HG02840 (cell line): Measurements from ENCODE around the gene NCCRP1.
"Not testable (repeated sequence)": the region's sequence is repeated elsewhere in the genome, so short reads cannot be mapped to it uniquely, and the experiment has no call there.

Source experiments
- ATAC-seq: cut with Tn5 transposase; IDR thresholded peaks from one replicate; pipeline ENCODE4 v1.9.1; 2021; ENCODE audit warnings: mild to moderate bottlenecking, moderate library complexity, moderate number of reproducible peaks; ENCODE audit not compliant: unreplicated experiment, low FRiP score

NCCRP1 gene

DNA sequence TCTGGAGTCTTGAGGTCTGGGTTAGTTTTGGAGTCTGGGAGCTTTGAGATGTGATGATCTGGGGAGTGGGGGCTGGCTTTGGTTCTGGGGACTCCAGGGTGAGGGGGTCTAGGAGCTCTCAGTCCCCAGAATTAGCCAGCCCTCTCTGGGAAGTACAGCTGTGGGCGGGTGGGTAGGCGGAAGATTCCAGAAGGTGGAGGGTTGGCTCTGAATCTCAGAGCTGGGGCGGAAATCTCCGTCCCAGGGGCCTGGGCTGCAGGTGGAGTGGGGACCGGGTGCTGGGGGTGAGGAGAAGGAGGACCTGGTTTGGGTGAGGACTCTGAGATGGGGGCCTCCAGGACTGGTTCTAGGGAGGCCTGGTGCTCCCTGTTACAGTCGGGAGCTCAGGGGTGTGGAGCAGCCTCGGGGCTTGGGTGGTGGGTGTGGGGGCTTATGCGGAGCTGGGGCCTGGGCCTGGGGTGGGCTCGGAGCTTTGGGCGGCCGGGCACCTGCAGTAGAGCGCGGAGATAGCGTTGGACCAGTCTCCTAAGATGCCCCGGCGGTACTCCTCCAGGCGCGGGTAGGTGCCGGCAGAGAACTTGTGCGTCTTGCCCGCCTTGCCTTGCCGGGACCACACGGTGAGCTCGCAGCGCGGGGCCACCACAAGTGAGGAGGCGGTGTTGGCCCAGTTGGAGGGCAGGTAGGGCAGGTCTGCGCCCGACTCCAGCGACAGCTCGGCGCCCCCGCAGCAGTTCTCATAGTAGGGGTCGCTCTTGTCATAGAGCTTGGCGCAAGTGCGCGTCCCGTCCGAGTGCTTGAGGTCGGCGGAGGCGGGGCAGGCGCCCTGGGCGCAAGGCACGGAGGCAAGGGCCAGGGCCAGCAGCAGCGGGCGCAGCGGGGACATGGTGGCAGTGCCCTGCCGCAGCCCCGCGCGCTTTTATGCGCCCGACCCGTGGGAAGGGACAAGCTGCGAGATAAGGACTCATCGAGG is 6.9 kb downstream of the NCCRP1 start, which contains the start of gene SYCN:
Gene SYCN, minus strand, starts transcription at position 892 of the 970 bp plus-strand sequence. Its CDS starts 9 bp downstream, at position 883.
- no peak for ATAC-seq

DNA sequence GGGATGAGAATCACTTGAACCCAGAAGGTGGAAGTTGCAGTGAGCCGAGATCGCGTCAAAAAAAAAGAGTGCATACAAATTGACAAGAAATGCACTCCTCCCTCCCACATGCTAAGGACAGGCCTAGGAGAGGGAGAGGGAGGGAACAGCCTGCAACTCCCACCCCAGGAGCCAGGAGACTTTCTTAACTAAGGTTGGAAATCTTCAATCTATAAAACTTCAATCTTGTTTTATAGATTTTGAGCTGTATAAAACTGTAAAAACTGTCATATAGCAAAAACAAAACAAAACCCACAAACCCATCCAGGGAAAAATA is 8.6 kb downstream of the NCCRP1 start:
- ATAC-seq, result no peak

DNA sequence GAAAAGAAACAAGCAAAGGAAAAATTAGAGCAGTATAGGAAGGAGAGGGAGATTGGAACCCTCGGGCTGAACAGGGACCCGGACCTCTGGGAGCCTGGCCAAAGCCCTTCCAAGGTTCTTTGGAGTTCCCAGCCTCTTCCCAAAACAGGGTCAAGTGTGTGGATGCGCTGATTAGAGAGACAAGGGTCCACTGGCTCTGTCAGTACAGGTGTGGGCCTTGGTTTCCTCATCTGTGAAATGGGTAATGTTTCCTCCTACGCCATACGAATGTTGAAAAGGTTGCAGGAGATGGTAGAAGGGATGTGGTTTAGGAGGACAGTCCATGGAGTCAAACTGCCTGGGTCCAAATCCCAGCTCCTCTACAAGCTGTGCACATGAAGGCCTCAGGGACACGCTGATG is 9.4 kb downstream of the NCCRP1 start:
- ATAC-seq, result no peak

DNA sequence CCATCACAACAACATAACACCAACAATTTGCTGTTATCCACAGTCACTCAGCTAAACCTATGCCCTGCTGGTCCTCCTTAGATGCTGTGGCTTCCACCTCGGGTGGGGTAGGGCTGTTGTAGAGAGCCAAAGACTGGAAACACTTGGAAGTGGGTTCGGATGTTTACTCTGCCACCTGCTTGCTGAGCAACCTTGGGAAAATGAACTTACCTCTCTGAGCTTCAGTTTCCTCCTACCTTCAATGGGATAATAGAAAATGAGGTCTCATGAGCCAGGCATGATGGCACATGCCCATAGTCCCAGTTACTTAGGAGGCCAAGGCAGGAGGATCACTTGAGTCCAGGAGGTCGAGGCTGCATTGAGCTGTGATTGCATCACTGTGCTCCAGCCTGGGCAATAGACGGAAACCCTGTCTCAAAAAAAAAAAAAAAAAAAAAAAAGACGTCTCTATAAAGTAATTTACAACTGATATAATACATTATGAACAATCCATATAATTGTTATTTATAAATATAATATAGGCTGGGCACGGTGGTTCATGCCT is 10.6 kb downstream of the NCCRP1 start:
- ATAC-seq, result no peak

DNA sequence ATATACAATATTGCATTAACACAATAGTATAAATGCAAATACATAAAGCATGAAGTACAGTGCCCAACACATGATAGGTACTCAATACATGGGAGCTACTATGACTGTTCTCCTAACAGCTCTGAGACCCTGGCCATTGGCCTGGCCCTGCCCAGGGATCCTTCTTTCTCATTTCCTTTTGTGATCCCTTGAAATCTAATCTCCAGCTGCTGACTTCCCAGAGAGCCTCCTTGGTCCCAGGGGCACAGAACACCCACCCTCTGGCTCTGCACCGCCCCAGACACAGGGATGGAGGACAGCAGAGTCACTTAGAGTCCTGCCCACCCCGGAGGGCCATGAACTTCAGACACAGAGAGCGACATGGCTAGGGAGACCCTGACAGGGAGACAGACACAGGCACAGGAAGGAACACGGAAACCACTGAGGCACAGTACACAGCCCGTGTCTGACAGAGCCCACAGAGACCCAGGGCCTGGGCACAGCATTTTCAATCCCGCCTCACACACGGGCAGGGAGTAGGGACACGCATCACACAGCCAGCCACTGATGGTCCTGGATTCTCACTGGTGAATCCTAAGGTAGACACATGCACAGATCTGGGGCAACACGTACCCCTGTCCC is 11.5 kb downstream of the NCCRP1 start:
- no peak for ATAC-seq

DNA sequence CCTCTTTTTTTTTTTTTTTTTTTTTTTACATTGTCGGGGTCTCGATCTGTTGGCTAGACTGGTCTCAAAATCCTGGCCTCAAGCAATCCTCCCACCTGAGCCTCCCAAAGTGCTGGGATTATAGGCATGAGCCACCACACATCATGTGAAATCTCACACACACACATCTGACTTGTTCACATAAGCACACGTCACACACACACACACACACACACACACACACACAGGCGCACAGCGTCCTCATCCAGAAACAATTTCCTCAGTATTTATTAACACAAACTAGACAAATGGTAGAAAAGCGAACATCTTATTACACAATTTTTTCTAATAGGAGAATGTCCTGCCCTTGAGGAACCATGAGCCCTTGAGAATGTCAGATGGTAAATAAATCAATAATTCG is 12.4 kb downstream of the NCCRP1 start:
- no peak for ATAC-seq

DNA sequence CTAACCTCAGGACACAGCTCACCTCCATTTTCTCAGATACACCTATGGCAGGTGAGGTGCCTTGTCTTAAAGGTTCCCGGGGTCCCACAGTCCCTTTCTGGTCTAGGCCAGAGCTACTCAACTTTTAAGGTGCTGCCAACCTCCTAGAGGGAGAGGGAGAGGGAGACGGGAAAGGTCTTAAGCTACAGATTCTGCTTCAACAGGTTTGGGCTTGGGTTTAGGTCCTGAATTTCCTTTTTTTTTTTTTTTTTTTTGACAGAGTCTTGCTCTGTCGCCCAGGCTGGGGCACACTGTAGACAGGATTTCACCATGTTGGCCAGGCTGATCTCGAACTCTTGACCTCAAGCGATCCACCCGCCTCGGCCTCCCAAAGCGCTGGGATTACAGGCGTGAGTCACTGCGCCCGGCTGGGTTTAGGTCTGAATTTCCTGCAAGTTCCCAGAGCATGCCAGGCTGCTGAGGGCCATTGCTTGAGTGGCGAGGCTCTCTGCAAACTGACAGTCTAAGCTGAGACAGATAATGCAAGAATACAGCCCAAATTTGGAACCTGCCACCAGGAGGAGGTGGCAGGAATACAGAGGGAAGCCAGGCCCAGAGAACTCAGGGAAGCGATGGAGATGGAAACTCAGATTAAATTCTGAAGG is 15.1 kb downstream of the NCCRP1 start:
- no peak for ATAC-seq

DNA sequence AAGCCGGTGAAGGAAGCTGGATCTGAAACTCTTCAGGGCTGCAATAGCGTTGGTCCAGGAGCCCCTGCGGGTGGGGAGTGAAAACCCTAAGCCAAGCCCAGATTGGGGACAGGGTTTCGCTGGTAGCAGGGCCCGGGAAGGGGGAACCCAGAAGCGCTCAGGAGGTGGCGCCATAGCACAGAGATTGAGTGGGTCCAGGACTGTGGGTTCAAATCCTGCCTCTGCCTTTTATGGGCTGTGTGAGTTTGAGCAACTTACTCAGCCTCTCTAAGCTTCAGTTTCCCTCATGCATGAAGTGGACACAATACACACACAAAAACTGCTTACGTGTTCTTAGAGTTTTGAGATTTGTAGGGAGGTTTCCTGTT is 15.6 kb downstream of the NCCRP1 start:
- ATAC-seq, result no peak

DNA sequence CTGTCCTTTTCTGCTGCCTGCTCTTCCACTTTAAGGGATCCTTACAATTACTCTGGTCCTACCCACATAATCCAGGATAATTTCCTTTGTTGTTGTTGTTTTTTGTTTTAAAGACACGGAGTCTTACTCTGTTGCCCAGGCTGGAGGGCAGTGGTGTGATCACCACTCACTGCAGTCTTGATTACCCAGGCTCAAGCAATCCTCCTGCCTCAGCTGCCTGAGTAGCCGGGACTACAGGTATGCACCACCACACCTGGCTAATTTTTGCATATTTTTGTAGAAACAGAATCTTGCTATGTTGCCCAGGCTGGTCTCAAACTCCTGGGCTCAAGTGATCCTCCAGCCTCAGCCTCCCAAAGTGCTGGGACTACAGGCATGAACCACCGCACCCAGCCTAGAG is 18.6 kb downstream of the NCCRP1 start:
- ATAC-seq, result not testable (repeated sequence)

DNA sequence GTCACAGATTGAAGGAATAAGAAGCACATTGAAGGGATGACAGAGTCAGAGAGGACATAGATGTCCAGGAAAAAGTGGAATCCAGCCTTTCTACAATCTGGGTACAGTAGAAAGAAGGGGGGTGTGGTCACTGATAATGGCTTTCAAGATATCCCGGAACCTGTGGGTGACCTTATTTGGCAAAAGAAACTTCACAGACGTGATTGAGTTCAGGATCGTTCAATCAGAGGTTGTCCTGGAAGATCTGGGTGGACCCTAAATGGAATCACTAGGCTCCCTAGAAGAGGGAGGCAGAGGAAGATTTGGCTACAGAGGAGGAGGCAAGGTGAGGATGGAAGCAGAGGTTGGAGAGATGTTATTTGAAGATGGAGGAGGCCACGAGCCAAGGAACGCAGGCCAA is 20.3 kb downstream of the NCCRP1 start:
- no peak for ATAC-seq

DNA sequence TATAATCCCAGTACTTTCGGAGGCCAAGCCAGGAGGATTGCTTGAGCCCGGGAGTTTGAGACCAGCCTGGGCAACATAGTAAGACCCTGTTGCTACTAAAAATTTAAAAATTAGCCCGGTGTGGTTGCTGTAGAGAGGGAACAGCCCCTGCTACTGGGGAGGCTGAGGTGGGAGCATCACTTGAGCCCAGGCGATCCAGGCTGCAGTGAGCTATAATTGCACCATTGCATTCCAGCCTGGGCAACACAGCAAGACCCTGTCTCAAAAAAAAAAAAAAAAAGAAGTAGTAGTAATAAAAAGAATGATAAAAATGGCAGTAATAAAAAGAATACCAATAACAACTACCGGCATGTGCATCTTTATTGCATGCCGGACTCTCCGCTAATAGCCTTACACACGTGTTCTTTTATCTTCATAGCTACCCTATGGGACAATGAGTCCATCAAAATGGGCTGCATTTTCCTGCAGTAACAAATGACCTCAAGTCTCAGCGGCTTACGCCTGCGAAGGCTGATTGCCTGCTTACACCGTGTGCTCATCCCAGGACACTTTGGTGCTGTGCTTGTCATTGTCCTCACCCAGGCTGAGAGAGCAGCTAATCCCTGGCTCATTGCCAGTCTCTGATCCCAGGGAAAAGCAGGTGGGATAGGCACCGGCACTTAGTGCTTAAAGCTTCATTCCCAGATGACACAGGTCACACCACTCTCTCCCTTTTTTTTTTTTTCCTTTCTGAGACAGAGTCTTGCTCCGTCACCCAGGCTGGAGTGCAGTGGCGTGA is 21.7 kb downstream of the NCCRP1 start:
- ATAC-seq, result no peak

DNA sequence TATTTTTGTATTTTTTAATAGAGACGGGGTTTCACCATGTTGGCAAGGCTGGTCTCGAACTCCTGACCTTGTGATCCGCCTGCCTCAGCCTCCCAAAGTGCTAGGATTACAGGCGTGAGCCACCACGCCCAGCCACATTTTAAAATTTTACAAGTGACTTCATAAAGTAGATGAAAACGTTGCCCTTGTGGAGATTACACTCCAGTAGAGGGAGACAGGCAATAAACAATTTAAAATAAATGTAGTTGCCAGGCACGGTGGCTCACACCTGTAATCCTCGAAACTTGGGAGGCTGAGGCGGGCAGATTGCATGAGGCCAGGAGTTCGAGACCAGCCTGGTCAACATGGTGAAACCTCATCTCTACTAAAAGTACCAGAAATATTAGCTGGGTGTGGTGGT is 22.3 kb downstream of the NCCRP1 start:
- ATAC-seq, result not testable (repeated sequence)

DNA sequence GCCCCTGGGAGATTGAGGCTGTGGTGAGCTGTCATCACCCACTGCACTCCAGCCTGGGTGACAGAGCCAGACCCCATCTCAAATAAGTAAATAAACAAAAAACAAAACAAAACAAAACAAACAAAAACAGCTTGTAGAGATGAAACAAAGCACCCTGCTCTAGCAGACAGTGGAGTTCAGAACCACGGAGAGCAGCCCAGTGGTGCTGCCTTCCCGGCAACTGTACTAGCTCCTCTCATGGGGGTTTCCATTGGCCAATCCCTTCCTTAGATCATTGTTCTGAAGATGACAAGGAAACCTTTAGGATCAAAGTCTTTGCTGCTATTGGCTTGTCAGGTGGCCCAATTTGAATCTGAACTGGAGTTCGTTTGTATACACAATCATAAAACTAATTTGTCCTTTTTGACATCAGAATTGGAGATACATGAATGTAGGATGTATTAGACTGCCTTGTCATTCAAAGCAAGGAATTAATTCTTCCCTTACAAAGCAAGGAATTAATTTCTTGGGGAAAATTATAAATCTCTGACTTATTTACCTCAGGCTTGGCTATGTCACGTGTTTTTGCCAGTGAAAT is 27.0 kb downstream of the NCCRP1 start:
- ATAC-seq, result no peak

DNA sequence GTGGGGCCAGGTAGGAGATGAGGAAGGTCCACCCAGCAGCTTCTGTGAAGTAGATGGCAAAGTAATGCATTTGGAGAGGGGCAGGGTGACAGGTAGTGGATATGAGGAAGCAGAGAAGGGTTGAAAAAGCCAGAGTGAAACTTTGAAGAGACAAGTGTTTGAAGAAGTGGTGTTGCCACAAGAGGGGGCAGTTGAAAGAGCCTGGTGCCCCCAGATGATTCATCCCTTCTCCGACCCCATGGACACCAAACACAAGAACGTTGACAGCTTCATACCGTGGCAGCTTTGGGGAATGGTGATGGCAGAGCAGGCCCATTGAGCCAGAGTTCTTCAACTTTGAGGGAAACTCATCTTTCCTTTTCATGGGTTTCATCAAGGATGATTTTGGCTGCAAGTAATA is 28.1 kb downstream of the NCCRP1 start:
- no peak for ATAC-seq

DNA sequence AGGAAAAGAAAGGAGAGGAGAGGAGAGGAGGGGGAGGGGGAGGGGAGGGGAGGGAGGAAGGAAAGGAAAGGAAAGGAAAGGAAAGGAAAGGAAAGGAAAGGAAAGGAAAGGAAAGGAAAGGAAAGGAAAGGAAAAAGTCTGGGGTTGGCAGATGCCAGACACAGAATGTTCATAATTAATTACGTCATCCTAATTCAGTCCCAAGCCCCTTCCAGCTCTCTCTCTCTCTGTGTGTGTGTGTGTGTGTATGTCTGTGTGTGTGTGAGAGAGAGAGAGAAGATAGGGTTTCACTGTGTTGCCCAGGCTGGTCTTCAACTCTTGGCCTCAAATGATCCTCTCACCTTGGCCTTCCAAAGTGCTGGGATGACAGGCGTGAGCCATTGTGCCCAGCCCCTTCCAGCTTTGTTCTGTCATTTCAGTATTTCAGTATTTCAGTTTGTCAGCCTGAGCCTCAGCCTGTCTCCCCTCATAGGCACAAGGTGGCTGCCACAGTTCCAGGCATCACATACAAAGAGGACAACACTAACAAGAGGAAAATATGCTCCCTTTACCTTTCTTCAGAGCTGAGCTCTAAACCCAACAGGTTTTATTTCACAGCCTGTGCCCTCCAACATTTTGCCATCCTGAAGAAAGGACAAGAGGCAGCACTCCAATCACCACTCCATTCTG is 33.5 kb downstream of the NCCRP1 start:
- ATAC-seq, result no peak

DNA sequence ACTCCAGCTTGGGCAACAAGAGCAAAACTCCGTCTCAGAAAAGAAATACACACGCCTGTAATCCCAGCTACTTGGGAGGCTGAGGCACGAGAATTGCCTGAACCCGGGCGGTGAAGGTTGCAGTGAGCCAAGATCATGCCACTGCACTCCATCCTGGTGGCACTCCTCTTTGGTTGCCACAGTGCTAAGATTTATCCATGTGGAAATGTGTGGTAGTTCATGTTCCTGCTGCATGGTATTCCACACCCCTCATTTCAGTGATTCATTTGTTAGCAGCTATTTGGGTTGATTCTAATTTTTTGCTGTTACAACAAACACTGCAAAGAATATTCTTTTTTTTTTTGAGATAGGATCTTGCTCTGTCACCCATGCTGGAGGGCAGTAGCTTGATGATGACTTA is 35.9 kb downstream of the NCCRP1 start:
- no peak for ATAC-seq

DNA sequence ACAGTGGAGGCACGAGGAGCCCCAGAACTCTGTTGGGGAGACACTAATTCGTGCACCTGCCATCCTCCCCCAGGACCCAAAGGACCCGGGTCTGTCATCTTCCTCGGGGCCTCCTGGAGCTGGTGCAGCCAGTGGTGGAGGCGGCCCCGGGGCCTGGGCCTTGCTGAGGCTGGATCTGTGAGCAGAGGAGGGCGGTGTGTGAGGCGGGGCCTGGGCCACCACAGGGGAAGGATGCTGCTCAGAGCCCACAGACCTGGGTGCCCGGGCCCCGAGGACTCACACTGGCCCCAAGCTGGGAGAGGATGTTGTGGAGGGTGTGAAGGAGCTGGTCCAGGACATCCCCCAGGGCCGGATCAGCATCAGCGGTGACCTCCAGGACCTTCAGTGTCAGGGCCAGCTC is 39.8 kb downstream of the NCCRP1 start:
- ATAC-seq, result no peak

DNA sequence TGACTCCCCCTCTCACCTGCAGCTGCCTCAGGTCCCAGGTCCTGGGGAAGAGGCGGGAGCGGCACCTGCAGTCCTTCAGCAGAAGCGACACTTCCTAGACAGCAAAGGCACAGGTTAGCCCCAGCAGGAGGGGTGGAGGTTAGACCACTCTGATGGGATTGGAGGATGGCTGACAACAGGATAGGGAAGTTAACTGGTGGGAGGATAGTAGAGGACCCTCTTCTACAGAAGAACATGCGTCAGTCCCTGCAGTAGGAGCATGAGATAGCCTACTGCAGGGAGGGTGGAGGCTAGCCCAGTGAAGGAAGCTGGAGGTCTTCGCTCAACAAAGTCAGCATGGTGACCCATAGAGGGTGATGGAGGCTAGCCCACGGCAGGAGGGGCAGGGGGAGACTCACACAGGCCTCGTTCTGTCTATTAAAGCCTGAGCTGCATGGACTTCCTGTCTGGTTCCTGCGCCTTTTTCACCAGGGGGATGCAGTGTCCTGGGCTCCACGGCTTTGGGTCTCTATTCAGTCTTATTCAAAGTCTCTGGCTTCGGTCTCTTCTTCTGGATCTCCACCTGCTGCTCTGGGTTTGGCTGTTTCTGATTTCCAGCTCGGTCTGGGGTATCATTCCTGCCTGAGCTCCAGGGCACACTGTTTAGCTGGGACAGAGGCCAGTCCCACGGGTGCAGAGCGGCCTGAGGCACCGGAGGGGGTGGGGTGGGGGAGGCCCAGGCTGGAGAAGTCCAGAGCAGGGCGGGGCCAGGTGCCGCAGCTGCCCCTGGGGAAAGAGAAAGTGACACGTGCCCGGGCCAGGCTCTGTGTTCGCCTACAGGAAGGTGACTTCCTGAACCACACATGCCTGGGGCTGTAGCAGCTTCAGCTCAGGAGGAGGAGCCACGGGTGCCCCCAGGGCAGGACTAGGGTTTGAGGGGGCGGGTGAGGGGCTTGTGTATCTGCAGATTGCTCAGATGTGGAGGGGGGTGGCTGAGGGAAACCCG is 40.7 kb downstream of the NCCRP1 start:
- ATAC-seq, result no peak
